Activated CD4-positive, alpha-beta T cell treated with anti-CD3 and anti-CD28 coated beads, Interleukin-2, amount 50 U/mL, for 24 hours (primary cell): ENCODE data around the gene TSC22D1.

Experiments
- DNase-seq, 2 donors: peaks; one replicate each; pipeline ENCODE4 v3.0.0-alpha.2; 2020; ENCODE audit warnings: low read depth in 1 of 2, low spot score in 1 of 2

Gene TSC22D1

GRCh38 chr13:44385847-44386246 lies 190.3 kb downstream of the TSC22D1 start:
- DNase-seq: no peak

- DNase-seq: no peak
Observed at GRCh38 chr13:44385401-44385800, 190.7 kb downstream of the TSC22D1 start.

DNA sequence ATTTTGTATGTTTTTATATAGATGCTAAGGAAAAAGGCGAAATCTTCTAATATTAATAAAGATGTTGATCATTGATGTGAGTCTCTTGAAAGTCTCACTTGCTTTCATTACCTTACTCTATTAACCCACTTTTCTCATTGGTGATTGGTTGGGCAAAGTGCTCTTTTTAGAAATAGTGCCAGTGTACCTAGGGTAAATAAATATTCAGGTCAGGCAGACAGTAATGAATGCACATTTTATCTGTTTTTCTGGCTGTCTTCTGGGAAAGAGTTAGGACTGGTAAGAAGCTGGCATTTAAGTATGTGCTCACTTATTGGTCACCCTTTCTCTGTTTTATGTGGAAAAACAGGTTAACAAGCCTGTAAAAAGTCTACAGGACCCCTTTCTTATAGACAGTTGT lies 191.4 kb downstream of the TSC22D1 start:
- DNase-seq: no peak

DNA sequence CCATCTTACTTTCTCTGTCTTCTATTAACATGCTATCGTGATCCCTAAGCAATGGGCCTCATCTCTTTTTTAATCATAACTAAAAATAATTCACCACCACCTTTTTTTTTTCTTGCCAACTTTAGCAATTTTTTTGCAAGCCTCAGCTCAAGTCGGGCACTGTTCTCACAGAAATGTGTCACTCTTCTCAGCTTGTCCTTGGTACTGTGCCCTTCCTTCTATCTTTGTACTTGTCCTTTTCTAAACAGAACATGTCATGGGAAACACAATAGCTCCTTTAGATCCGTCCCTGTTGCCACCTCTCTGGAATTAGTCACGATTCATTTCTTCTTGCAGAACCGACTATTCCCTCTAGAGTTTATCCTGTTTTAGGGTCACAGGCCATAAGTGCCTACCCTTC lies 192.2 kb downstream of the TSC22D1 start:
- no peak for DNase-seq

DNA sequence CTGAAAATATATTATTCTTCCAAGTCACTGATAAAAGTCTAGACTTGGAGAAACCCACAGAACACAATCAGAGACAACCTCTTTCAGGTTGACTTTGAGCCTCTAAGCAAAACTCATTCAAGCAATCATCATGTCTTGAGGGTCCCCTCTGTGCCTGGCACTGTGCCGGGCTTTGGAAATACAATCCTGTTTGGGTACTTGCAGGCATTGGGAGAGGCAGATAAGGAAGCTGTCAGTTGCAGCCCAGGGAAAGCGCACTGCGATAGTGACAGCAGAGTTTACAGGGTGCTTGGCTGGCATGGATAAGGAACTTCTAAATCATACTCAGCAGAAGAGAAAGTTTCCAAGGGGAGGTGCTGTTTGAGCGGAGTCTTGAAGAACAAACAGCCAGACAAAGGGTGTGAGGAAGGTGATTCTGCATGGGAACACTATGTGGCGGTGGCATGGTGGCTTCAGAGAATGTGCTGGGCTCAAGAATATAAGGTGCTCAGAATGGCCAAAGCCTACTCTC lies 193.4 kb downstream of the TSC22D1 start:
- DNase-seq: no peak
